HEK293 (cell line): ENCODE measurements around the gene GNG14.
A peak's percentile ranks its signal among the peaks of the same experiment; 100 is the strongest.

ENCODE experiments used
- GFI1B ChIP-seq: fragments of 450-650 bp; formaldehyde crosslinking; IDR thresholded peaks from 2 replicates; pipeline ENCODE4 v1.5.1; 2016; ENCODE audit warnings: missing biosample characterization, missing genetic modification characterization
- GLIS1 ChIP-seq: fragments of 450-650 bp; formaldehyde crosslinking; IDR thresholded peaks from 2 replicates; pipeline ENCODE4 v1.5.1; 2016; ENCODE audit warnings: missing biosample characterization, missing genetic modification characterization
- INSM2 ChIP-seq: fragments of 450-650 bp; formaldehyde crosslinking; IDR thresholded peaks from 2 replicates; pipeline ENCODE4 v1.5.1; 2016; ENCODE audit warnings: missing biosample characterization, missing genetic modification characterization
- KLF9 ChIP-seq: fragments of 450-650 bp; formaldehyde crosslinking; IDR thresholded peaks from 2 replicates; pipeline ENCODE4 v1.5.1; 2016; ENCODE audit warnings: missing biosample characterization, missing genetic modification characterization, low read depth
- PRDM10 ChIP-seq: fragments of 450-650 bp; formaldehyde crosslinking; IDR thresholded peaks from 2 replicates; pipeline ENCODE4 v1.5.1; 2016; ENCODE audit warnings: missing biosample characterization, missing genetic modification characterization
- SP7 ChIP-seq: fragments of 450-650 bp; formaldehyde crosslinking; IDR thresholded peaks from 2 replicates; pipeline ENCODE4 v1.5.1; 2016; ENCODE audit warnings: missing biosample characterization, missing genetic modification characterization
- TCF7L2 ChIP-seq: IDR thresholded peaks from 2 replicates; pipeline ENCODE4 v1.6.1; 2011; ENCODE audit warnings: low read depth, mild to moderate bottlenecking, inconsistent platforms, low read length, moderate library complexity, borderline replicate concordance
- WT1 ChIP-seq: fragments of 450-650 bp; formaldehyde crosslinking; IDR thresholded peaks from 2 replicates; pipeline ENCODE4 v1.5.1; 2016; ENCODE audit warnings: missing biosample characterization, missing genetic modification characterization
- ZFP41 ChIP-seq: fragments of 450-650 bp; formaldehyde crosslinking; IDR thresholded peaks from 2 replicates; pipeline ENCODE4 v1.5.1; 2016; ENCODE audit warnings: missing biosample characterization, missing genetic modification characterization, borderline replicate concordance
- ZNF16 ChIP-seq: fragments of 450-650 bp; formaldehyde crosslinking; IDR thresholded peaks from 2 replicates; pipeline ENCODE4 v1.5.1; 2016; ENCODE audit warnings: low read depth, missing biosample characterization, missing genetic modification characterization
- ZNF202 ChIP-seq: fragments of 450-650 bp; formaldehyde crosslinking; IDR thresholded peaks from 2 replicates; pipeline ENCODE4 v1.5.1; 2016; ENCODE audit warnings: missing biosample characterization, missing genetic modification characterization, borderline replicate concordance
- ZNF211 ChIP-seq: fragments of 450-650 bp; formaldehyde crosslinking; IDR thresholded peaks from 2 replicates; pipeline ENCODE4 v1.5.1; 2016; ENCODE audit warnings: low read depth, missing biosample characterization, missing genetic modification characterization
- ZNF214 ChIP-seq: fragments of 450-650 bp; formaldehyde crosslinking; IDR thresholded peaks from 2 replicates; pipeline ENCODE4 v1.5.1; 2017; ENCODE audit warnings: missing biosample characterization, mild to moderate bottlenecking, missing genetic modification characterization, borderline replicate concordance
- ZNF24 ChIP-seq: fragments of 450-650 bp; formaldehyde crosslinking; IDR thresholded peaks from 2 replicates; pipeline ENCODE4 v1.5.1; 2016; ENCODE audit warnings: missing biosample characterization, missing genetic modification characterization
- ZNF280C ChIP-seq: fragments of 450-650 bp; formaldehyde crosslinking; IDR thresholded peaks from 2 replicates; pipeline ENCODE4 v1.5.1; 2016; ENCODE audit warnings: missing biosample characterization, missing genetic modification characterization
- ZNF335 ChIP-seq: fragments of 450-650 bp; formaldehyde crosslinking; conservative IDR thresholded peaks from 2 replicates; pipeline ENCODE4 v1.5.1; 2016; ENCODE audit warnings: missing biosample characterization, missing genetic modification characterization
- ZNF433 ChIP-seq: fragments of 450-650 bp; formaldehyde crosslinking; IDR thresholded peaks from 2 replicates; pipeline ENCODE4 v1.5.1; 2016; ENCODE audit warnings: missing biosample characterization, missing genetic modification characterization, low read depth
- ZNF48 ChIP-seq: fragments of 450-650 bp; formaldehyde crosslinking; IDR thresholded peaks from 2 replicates; pipeline ENCODE4 v1.5.1; 2016; ENCODE audit warnings: missing biosample characterization, missing genetic modification characterization
- ZNF548 ChIP-seq: fragments of 450-650 bp; formaldehyde crosslinking; IDR thresholded peaks from 2 replicates; pipeline ENCODE4 v1.5.1; 2016; ENCODE audit warnings: missing biosample characterization, missing genetic modification characterization
- ZNF580 ChIP-seq: fragments of 450-650 bp; formaldehyde crosslinking; IDR thresholded peaks from 2 replicates; pipeline ENCODE4 v1.5.1; 2016; ENCODE audit warnings: missing biosample characterization, missing genetic modification characterization
- ZNF629 ChIP-seq: fragments of 450-650 bp; formaldehyde crosslinking; IDR thresholded peaks from 2 replicates; pipeline ENCODE4 v1.5.1; 2017; ENCODE audit warnings: missing biosample characterization, missing genetic modification characterization
- ZNF654 ChIP-seq: fragments of 450-650 bp; formaldehyde crosslinking; IDR thresholded peaks from 2 replicates; pipeline ENCODE4 v1.5.1; 2016; ENCODE audit warnings: low read depth, missing biosample characterization, missing genetic modification characterization
- ZNF658 ChIP-seq: fragments of 450-650 bp; formaldehyde crosslinking; IDR thresholded peaks from 2 replicates; pipeline ENCODE4; 2016; ENCODE audit warnings: missing biosample characterization, missing genetic modification characterization
- ZNF692 ChIP-seq: fragments of 450-650 bp; formaldehyde crosslinking; IDR thresholded peaks from 2 replicates; pipeline ENCODE4 v1.5.1; 2016; ENCODE audit warnings: missing biosample characterization, missing genetic modification characterization
- ZNF76 ChIP-seq: fragments of 450-650 bp; formaldehyde crosslinking; IDR thresholded peaks from 2 replicates; pipeline ENCODE4; 2016; ENCODE audit warnings: low read depth, missing biosample characterization, missing genetic modification characterization, borderline replicate concordance
- ZNF776 ChIP-seq: fragments of 450-650 bp; formaldehyde crosslinking; IDR thresholded peaks from 2 replicates; pipeline ENCODE4 v1.5.0; 2017; ENCODE audit warnings: missing biosample characterization, missing genetic modification characterization, borderline replicate concordance
- ZNF777 ChIP-seq: fragments of 450-650 bp; formaldehyde crosslinking; IDR thresholded peaks from 2 replicates; pipeline ENCODE4 v1.5.1; 2017; ENCODE audit warnings: missing biosample characterization, missing genetic modification characterization, borderline replicate concordance
- ZSCAN30 ChIP-seq: fragments of 450-650 bp; IDR thresholded peaks from 2 replicates; pipeline ENCODE4 v1.5.1; 2018; ENCODE audit warnings: missing biosample characterization, mild to moderate bottlenecking, missing genetic modification characterization, moderate library complexity
- ZSCAN4 ChIP-seq: fragments of 450-650 bp; formaldehyde crosslinking; IDR thresholded peaks from 2 replicates; pipeline ENCODE4 v1.5.1; 2017; ENCODE audit warnings: missing biosample characterization, missing genetic modification characterization

Gene GNG14

GRCh38 chr19:12736995-12737834 lies 49.4 kb downstream of the GNG14 start, which contains the start of gene GET3 (continued):
- TF ChIP-seq SP7 (tag by site-specific recombination) (peak; percentile 91), ZNF658 (tag by site-specific recombination) (no peak), ZNF654 (tag by site-specific recombination) (no peak), ZNF776 (tag by site-specific recombination) (no peak), ZNF777 (tag by site-specific recombination) (no peak), ZSCAN4 (tag by site-specific recombination) (peak; percentile 38; the same call in 1 of the 2 replicates), ZNF48 (tag by site-specific recombination) (no peak), ZNF548 (tag by site-specific recombination) (no peak), ZNF629 (peak; percentile 55), ZNF211 (tag by site-specific recombination) (no peak), ZFP41 (tag by site-specific recombination) (no peak), ZNF214 (tag by site-specific recombination) (no peak), ZNF335 (tag by site-specific recombination) (peak; percentile 84), WT1 (tag by site-specific recombination) (peak; percentile 49; the same call in 1 of the 2 replicates), ZNF580 (peak; percentile 93), PRDM10 (tag by site-specific recombination) (peak; percentile 99), ZNF433 (tag by site-specific recombination) (no peak), ZNF16 (tag by site-specific recombination) (no peak), ZSCAN30 (tag by site-specific recombination) (0 out of 2 replicates have a peak, but pooled peaks have one; percentile 50), ZNF692 (tag by site-specific recombination) (peak; percentile 56), INSM2 (tag by site-specific recombination) (peak; percentile 63; the same call in 1 of the 2 replicates), ZNF280C (no peak), TCF7L2 (no peak), GLIS1 (tag by site-specific recombination) (peak; percentile 65), GFI1B (tag by site-specific recombination) (no peak), KLF9 (peak; percentile 57), ZNF76 (tag by site-specific recombination) (peak; percentile 40; the same call in 1 of the 2 replicates), ZNF202 (no peak), ZNF24 (tag by site-specific recombination) (peak; percentile 92)
